Measurements from ENCODE around the gene TMEM220. TPM values are rescaled to one million over a fixed set of nuclear protein-coding genes. Genes with fewer than 3 reads are reported as not detected.

The TMEM220 gene
- total RNA-seq, 1 donor from 2014 or later = 0.28 TPM

GRCh38 chr17:10738521-10739258, 8.9 kb upstream of the TMEM220 start:
- no peak overlapping the region for H2AFZ ChIP-seq (replicated peaks)
- no peaks in the 10 kb centered on the region for H3K4me1 ChIP-seq
- no peaks in the 10 kb centered on the region for H3K9me3 Mint-ChIP-seq
- H4K20me1 ChIP-seq (ENCODE audit: low read depth) = no peaks in the 10 kb centered on the region
- H3F3A ChIP-seq (ENCODE audit: low read depth) = no peaks in the 10 kb centered on the region
- H3K36me3 ChIP-seq = no peaks in the 10 kb centered on the region
- peaks cover 6% of the 10 kb centered on the region for H3K27me3 Mint-ChIP-seq (ENCODE audit: insufficient read depth, low read depth)
- H3K4me2 ChIP-seq = no peak overlapping the region
- no peak overlapping the region for H3K4me3 Mint-ChIP-seq
- no peak overlapping the region for H3K27ac ChIP-seq
- DNase-seq (ENCODE audit: low spot score) = no peak
- no peaks in the 10 kb centered on the region for H3K9me3 ChIP-seq (ENCODE audit: low read depth)
- TF ChIP-seq, protein P1, sequence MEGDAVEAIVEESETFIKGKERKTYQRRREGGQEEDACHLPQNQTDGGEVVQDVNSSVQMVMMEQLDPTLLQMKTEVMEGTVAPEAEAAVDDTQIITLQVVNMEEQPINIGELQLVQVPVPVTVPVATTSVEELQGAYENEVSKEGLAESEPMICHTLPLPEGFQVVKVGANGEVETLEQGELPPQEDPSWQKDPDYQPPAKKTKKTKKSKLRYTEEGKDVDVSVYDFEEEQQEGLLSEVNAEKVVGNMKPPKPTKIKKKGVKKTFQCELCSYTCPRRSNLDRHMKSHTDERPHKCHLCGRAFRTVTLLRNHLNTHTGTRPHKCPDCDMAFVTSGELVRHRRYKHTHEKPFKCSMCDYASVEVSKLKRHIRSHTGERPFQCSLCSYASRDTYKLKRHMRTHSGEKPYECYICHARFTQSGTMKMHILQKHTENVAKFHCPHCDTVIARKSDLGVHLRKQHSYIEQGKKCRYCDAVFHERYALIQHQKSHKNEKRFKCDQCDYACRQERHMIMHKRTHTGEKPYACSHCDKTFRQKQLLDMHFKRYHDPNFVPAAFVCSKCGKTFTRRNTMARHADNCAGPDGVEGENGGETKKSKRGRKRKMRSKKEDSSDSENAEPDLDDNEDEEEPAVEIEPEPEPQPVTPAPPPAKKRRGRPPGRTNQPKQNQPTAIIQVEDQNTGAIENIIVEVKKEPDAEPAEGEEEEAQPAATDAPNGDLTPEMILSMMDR (IDR thresholded peaks at IDR 0.05) = no peak
- TF ChIP-seq EZH2phosphoT487 (IDR thresholded peaks at IDR 0.05) (no peak), EZH2 (IDR thresholded peaks at IDR 0.05) (no peak)
- no peaks in the 10 kb centered on the region for H3K27me3 ChIP-seq
- no peaks in the 10 kb centered on the region for H3K36me3 Mint-ChIP-seq
- H3K4me1 Mint-ChIP-seq = peaks cover 11% of the 10 kb centered on the region
- H3K4me3 ChIP-seq = no peak overlapping the region
- H3K27ac Mint-ChIP-seq = no peak overlapping the region
- no peak overlapping the region for H3K9ac ChIP-seq
- no peaks in the 10 kb centered on the region for H3K79me2 ChIP-seq (ENCODE audit: low read depth)

DNA sequence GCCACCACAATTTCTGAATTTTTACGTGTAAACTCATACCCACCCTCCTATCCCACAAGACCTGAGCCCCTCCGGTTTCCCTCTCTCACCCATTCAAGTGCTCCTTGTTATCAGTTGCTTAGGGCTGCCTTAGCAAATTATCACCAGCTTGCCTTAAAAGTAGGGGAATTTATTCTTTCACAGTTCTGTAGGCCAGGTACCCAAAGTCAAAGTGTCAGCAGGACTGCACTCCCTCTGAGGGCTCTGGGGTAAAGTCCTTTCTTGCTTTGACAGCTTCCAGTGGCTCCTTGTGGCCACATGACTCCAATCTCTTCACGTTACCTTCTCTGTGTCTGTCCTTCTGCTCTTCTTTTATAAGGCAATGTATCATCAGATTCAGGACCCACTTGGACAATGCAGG, 7.9 kb upstream of the TMEM220 start:
- H3K4me3 Mint-ChIP-seq = no peak overlapping the region
- no peak overlapping the region for H3K9ac ChIP-seq
- no peak overlapping the region for H3K27ac Mint-ChIP-seq
- no peaks in the 10 kb centered on the region for H4K20me1 ChIP-seq (ENCODE audit: low read depth)
- H3K27ac ChIP-seq = no peak overlapping the region
- no peaks in the 10 kb centered on the region for H3K9me3 ChIP-seq (ENCODE audit: low read depth)
- H3K9me3 Mint-ChIP-seq = no peaks in the 10 kb centered on the region
- no peaks in the 10 kb centered on the region for H3K27me3 ChIP-seq
- H3K27me3 Mint-ChIP-seq (ENCODE audit: insufficient read depth, low read depth) = peaks cover 6% of the 10 kb centered on the region
- no peak overlapping the region for H3K4me3 ChIP-seq
- no peak overlapping the region for H2AFZ ChIP-seq (replicated peaks)
- H3K4me1 Mint-ChIP-seq = peaks cover 11% of the 10 kb centered on the region
- no peaks in the 10 kb centered on the region for H3F3A ChIP-seq (ENCODE audit: low read depth)
- no peaks in the 10 kb centered on the region for H3K4me1 ChIP-seq
- H3K79me2 ChIP-seq (ENCODE audit: low read depth) = no peaks in the 10 kb centered on the region
- no peak overlapping the region for H3K4me2 ChIP-seq
- DNase-seq (ENCODE audit: low spot score) = no peak
- no peaks in the 10 kb centered on the region for H3K36me3 ChIP-seq
- TF ChIP-seq, protein P1 (IDR thresholded peaks at IDR 0.05) = no peak
- TF ChIP-seq EZH2phosphoT487 (IDR thresholded peaks at IDR 0.05) = no peak
- TF ChIP-seq EZH2 (IDR thresholded peaks at IDR 0.05) = no peak
- no peaks in the 10 kb centered on the region for H3K36me3 Mint-ChIP-seq

GRCh38 chr17:10737168-10737622, 7.4 kb upstream of the TMEM220 start:
- Mint-ChIP-seq H3K4me1 (peaks cover 11% of the 10 kb centered on the region), H3K36me3 (no peaks in the 10 kb centered on the region), H3K4me3 (no peak overlapping the region), H3K27me3 (ENCODE audit: insufficient read depth, low read depth) (peaks cover 4% of the 10 kb centered on the region), H3K9me3 (no peaks in the 10 kb centered on the region), H3K27ac (no peak overlapping the region)
- no peak overlapping the region for H3K4me2 ChIP-seq
- no peaks in the 10 kb centered on the region for H3K36me3 ChIP-seq
- no peak overlapping the region for H3K27ac ChIP-seq
- H3K9ac ChIP-seq = no peak overlapping the region
- no peaks in the 10 kb centered on the region for H3K79me2 ChIP-seq (ENCODE audit: low read depth)
- H3F3A ChIP-seq (ENCODE audit: low read depth) = no peaks in the 10 kb centered on the region
- H4K20me1 ChIP-seq (ENCODE audit: low read depth) = no peaks in the 10 kb centered on the region
- DNase-seq (ENCODE audit: low spot score) = peak; percentile 70
- no peak overlapping the region for H2AFZ ChIP-seq (replicated peaks)
- H3K4me1 ChIP-seq = no peaks in the 10 kb centered on the region
- H3K27me3 ChIP-seq = no peaks in the 10 kb centered on the region
- H3K9me3 ChIP-seq (ENCODE audit: low read depth) = no peaks in the 10 kb centered on the region
- TF ChIP-seq, protein P1 (IDR thresholded peaks at IDR 0.05) = peak; percentile 85
- TF ChIP-seq EZH2phosphoT487 (IDR thresholded peaks at IDR 0.05) = no peak
- no peak overlapping the region for H3K4me3 ChIP-seq
